Measurements from ENCODE around the gene PLXNA2.

PLXNA2 gene

GRCh38 chr1:208268541-208269337 lies 24.6 kb upstream of the PLXNA2 start:
- in situ Hi-C loops (cut with MboI; ENCODE audit: low sequenced_read_pairs), result no loop called here

GRCh38 chr1:208265525-208265924 lies 21.3 kb upstream of the PLXNA2 start:
- in situ Hi-C loops (cut with MboI; ENCODE audit: low sequenced_read_pairs), result no loop called here

- in situ Hi-C loops (cut with MboI; ENCODE audit: low sequenced_read_pairs), result no loop called here
Measured at GRCh38 chr1:208265122-208265469, 20.9 kb upstream of the PLXNA2 start.

- in situ Hi-C loops (cut with MboI; ENCODE audit: low sequenced_read_pairs), result no loop called here
Measured at GRCh38 chr1:208264469-208265121, 20.4 kb upstream of the PLXNA2 start.

- in situ Hi-C loops (cut with MboI; ENCODE audit: low sequenced_read_pairs), result no loop called here
Measured at GRCh38 chr1:208261874-208262273, 17.7 kb upstream of the PLXNA2 start.

- in situ Hi-C loops (cut with MboI; ENCODE audit: low sequenced_read_pairs), result no loop called here
Measured at GRCh38 chr1:208258277-208258676, 14.1 kb upstream of the PLXNA2 start.

GRCh38 chr1:208257351-208257750 lies 13.2 kb upstream of the PLXNA2 start:
- in situ Hi-C loops (cut with MboI; ENCODE audit: low sequenced_read_pairs), result no loop called here

GRCh38 chr1:208256556-208256955 lies 12.4 kb upstream of the PLXNA2 start:
- in situ Hi-C loops (cut with MboI; ENCODE audit: low sequenced_read_pairs), result no loop called here

GRCh38 chr1:208256091-208256490 lies 11.9 kb upstream of the PLXNA2 start:
- in situ Hi-C loops (cut with MboI; ENCODE audit: low sequenced_read_pairs), result no loop called here

DNA sequence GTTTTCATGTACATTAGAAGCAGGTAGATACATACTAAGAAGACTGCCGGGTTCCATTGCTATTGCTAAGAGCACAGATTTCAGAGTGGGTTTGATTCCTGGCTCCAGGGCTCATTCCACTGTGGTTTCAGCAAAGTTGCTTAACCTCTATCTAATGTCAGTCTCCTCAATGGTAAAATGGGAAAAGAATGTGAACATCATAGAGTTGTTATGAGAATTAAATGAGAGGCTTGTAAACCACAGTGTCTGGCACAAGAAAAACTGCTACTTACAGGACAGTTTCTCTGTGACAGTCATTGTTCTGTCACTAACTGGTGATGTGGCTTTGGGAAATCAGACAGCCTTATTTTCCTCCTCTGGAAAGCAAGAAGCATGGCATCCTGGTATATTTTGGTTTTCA lies 10.7 kb upstream of the PLXNA2 start:
- in situ Hi-C loops (cut with MboI; ENCODE audit: low sequenced_read_pairs), result no loop called here

DNA sequence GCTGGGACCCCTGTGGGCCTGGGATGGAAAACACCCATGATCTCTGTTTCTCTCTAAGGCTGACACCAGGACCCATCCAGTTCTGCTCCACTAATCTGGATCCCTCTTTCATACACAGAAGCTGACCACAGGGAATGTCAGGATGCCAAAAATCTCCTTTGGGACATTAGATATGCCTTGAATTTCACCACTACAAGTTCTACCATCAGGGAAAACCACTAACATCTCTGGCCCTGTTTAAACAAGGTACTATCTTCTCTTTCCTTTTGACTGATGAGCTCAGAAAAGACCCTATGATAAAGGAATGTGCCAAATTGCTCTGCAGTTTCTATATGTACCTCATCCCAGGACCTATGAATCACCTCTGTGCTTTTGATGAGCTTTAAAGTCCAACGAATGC lies 10.2 kb upstream of the PLXNA2 start:
- in situ Hi-C loops (cut with MboI; ENCODE audit: low sequenced_read_pairs), result no loop called here

GRCh38 chr1:208252836-208253576 lies 8.8 kb upstream of the PLXNA2 start:
- in situ Hi-C loops (cut with MboI; ENCODE audit: low sequenced_read_pairs), result no loop called here

GRCh38 chr1:208251911-208252835 lies 8.0 kb upstream of the PLXNA2 start:
- in situ Hi-C loops (cut with MboI; ENCODE audit: low sequenced_read_pairs), result no loop called here

- in situ Hi-C loops (cut with MboI; ENCODE audit: low sequenced_read_pairs), result no loop called here
Measured at GRCh38 chr1:208251015-208251414, 6.8 kb upstream of the PLXNA2 start.

DNA sequence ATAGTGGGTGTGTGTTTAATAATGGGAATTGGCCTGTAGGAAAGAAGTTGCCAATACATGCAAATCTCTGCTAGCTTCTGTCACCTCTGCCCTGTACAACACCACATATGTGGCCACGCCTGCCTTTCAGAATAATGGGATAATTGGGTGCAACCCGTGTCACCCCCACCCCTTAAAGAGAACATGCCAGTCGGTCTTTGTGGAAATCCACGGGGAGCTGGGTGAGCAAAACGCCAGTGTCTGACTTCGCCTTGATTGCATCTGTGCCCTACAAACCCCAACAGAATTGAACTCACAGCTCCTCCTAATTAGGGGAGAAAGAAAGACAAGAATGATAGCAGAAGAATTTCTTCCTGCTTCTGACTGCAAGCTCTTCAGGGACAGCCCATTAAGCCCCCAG lies 6.4 kb upstream of the PLXNA2 start:
- in situ Hi-C loops (cut with MboI; ENCODE audit: low sequenced_read_pairs), result no loop called here

- in situ Hi-C loops (cut with MboI; ENCODE audit: low sequenced_read_pairs), result no loop called here
Measured at GRCh38 chr1:208248991-208249696, 5.0 kb upstream of the PLXNA2 start.

DNA sequence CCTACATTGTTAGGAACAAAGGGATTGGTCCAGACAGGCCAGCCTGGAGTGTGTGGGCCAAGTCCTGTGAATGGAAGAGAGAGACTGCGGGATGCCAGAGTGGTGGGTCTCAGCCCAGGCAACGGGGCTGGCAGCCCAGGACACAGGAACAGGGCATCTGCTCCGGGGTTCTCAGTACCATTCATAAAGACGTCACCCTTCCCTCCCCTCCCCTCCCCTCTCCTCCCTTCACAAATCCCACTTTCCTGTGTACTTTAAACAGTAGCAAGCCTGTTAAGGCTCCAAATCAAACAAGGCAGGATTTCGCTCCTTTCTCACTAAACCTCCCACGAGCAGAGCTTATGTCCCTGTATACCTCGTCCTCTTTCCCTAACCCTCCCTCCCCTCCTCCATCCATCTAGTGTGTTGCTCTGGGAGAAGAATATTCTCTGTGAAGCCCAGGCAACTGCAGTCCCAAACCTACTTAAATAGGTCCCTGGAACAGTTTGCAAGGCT lies 4.2 kb upstream of the PLXNA2 start:
- in situ Hi-C loops (cut with MboI; ENCODE audit: low sequenced_read_pairs), result no loop called here

DNA sequence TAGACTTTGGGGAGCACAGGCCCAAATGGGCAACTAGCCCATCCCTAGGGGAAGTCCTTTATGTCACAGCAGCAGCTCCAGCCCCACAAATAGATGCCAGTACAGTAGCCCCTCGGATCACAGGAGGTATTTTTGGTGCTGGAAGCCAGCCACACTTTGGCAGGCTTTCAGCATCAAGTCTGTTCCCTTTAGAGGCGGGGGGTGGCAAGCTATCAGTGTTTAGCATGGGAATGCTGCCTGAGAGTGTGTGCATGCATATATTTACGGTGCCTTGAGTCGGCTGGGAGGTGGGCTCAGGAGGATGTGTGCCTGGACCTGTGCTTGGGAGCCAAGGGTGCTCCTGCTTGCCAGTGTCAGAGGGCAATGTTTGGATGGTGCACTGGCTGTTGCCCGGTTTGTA lies 3.5 kb upstream of the PLXNA2 start:
- in situ Hi-C loops (cut with MboI; ENCODE audit: low sequenced_read_pairs), result no loop called here

DNA sequence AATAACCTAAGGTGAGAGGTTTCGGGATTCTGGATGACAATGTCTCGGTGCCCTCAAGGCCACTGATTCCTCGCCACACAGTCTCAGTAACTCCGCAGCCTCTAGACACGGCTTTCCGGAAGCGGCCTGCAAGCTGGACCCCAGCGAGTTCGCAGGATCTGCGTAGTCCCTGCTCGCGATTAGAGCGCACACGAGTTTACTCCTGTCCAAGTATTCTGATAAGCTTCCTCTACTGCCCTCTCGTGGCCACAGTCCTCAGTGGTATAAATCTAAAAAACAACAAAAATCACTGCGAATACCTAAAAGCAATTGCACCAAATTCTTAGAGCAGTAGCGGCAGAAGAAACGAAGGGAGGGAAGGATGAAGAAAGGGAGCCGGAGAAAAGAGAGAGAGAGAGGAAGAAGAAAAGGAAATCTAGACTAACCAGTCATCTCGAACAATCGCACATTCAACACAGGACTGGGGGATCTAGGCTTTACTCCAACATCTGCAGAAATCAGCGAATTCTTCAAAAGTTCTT lies 1.1 kb upstream of the PLXNA2 start:
- in situ Hi-C loops (cut with MboI; ENCODE audit: low sequenced_read_pairs), result no loop called here

- in situ Hi-C loops (cut with MboI; ENCODE audit: low sequenced_read_pairs), result no loop called here
Measured at GRCh38 chr1:208243527-208243966, 637 bp downstream of the PLXNA2 start.
